A673 (cell line): ENCODE measurements around the gene MAB21L4. TPM values are rescaled to one million over a fixed set of nuclear protein-coding genes. Genes with fewer than 3 reads are reported as not detected.

Experiments used
- BruUV-seq: library from RNA; stranded (reverse); fragments of 400-500 nt; replicated peaks from 2 replicates; lab custom pipeline; 2021; lab: Mats Ljungman, UMichigan
- CTCF ChIA-PET: fragments of 300-600 bp; sonication (Branson Sonifier 250); formaldehyde crosslinking; loops from one replicate; lab custom pipeline; 2022; ENCODE audit warnings: antibody characterized with exemption; lab: Charles Lee
- POLR2A ChIA-PET: fragments of 300-600 bp; sonication (Branson Sonifier 250); formaldehyde crosslinking; loops from one replicate; lab custom pipeline; 2022; ENCODE audit warnings: antibody characterized with exemption; ENCODE audit not compliant: low non-redundant PET; lab: Charles Lee
- DNase-seq: peaks from one replicate; pipeline ENCODE4 v3.0.0-alpha.2; 2015; ENCODE audit warnings: low spot score
- H3K27ac ChIP-seq: fragments of 200-600 bp; sonication (generic); 2 replicates; pipeline ENCODE4 v1.5.1; 2016; ENCODE audit warnings: mixed run types, low read depth, mild to moderate bottlenecking, mixed read lengths, antibody characterized with exemption, low read length; ENCODE audit not compliant: poor library complexity, severe bottlenecking
- H3K27me3 ChIP-seq: fragments of 200-600 bp; sonication (generic); replicated peaks from 2 replicates; pipeline ENCODE4 v1.6.1; 2017; ENCODE audit warnings: mixed run types, low read depth, mild to moderate bottlenecking, mixed read lengths, antibody characterized with exemption, low read length; ENCODE audit not compliant: insufficient read depth, poor library complexity
- H3K36me3 ChIP-seq: fragments of 200-600 bp; sonication (generic); 2 replicates; pipeline ENCODE4 v1.6.1; 2016; ENCODE audit warnings: mixed run types, mild to moderate bottlenecking, mixed read lengths, antibody characterized with exemption, low read length; ENCODE audit not compliant: insufficient read depth, poor library complexity, severe bottlenecking
- H3K4me1 ChIP-seq: fragments of 200-600 bp; sonication (generic); 2 replicates; pipeline ENCODE4 v1.6.1; 2017; ENCODE audit warnings: mixed run types, mild to moderate bottlenecking, mixed read lengths, antibody characterized with exemption, low read length; ENCODE audit not compliant: insufficient read depth, poor library complexity, severe bottlenecking
- H3K4me3 ChIP-seq: fragments of 200-600 bp; sonication (generic); 2 replicates; pipeline ENCODE4 v1.5.1; 2016; ENCODE audit warnings: low read depth, mixed run types, mild to moderate bottlenecking, mixed read lengths, low read length; ENCODE audit not compliant: poor library complexity, severe bottlenecking
- H3K9me3 ChIP-seq: fragments of 200-600 bp; sonication (generic); 2 replicates; pipeline ENCODE4 v1.6.1; 2016; ENCODE audit warnings: mixed run types, low read depth, mild to moderate bottlenecking, mixed read lengths, antibody characterized with exemption, low read length; ENCODE audit not compliant: poor library complexity, severe bottlenecking
- CTCF ChIP-seq: fragments of 300-800, 200-600 bp; sonication (generic); conservative IDR thresholded peaks from 2 replicates; pipeline ENCODE4 v1.5.1; 2017; ENCODE audit warnings: low read depth, mild to moderate bottlenecking, antibody characterized with exemption, low read length, moderate library complexity, mixed read lengths
- EZH2 ChIP-seq: fragments of 200-600 bp; sonication (generic); IDR thresholded peaks from 2 replicates; pipeline ENCODE4 v1.6.1; 2017; ENCODE audit warnings: borderline replicate concordance, low read depth, mild to moderate bottlenecking, mixed read lengths, antibody characterized with exemption, low read length; ENCODE audit not compliant: poor library complexity, severe bottlenecking
- intact Hi-C: fragments of 100-400 bp; cut with micrococcal nuclease; formaldehyde crosslinking; loops from one replicate; pipeline ENCODE4 v1.10.0; 2022; ENCODE audit not compliant: unreplicated experiment
- total RNA-seq: library from RNA; stranded (reverse); gene quantifications from 2 replicates; pipeline ENCODE4 v1.2.3, GENCODE V29; 2021

The MAB21L4 gene
- total RNA-seq, 1 experiment from 2014 or later = not detected

- BruUV-seq = no TSS peak
Measured at GRCh38 chr2:240873098-240873788, 22.7 kb downstream of the MAB21L4 start.

GRCh38 chr2:240872317-240873097 is 23.4 kb downstream of the MAB21L4 start:
- H3K27ac ChIP-seq = no peak overlapping the region
- H3K36me3 ChIP-seq = no peaks in the 10 kb centered on the region
- ChIA-PET CTCF (no interaction called here), POLR2A (no interaction called here)
- no peak for TF ChIP-seq EZH2
- no peak for TF ChIP-seq CTCF
- no peaks in the 10 kb centered on the region for H3K9me3 ChIP-seq
- no peaks in the 10 kb centered on the region for H3K27me3 ChIP-seq
- no peak for DNase-seq
- H3K4me3 ChIP-seq = no peak overlapping the region
- intact Hi-C loops = no loop called here
- BruUV-seq = no TSS peak
- H3K4me1 ChIP-seq = no peaks in the 10 kb centered on the region

More at GRCh38 chr2:240873098-240873788, 22.7 kb downstream of the MAB21L4 start:
- Histone ChIP-seq H3K36me3 (no peaks in the 10 kb centered on the region), H3K4me1 (no peaks in the 10 kb centered on the region), H3K27me3 (no peaks in the 10 kb centered on the region), H3K9me3 (no peaks in the 10 kb centered on the region), H3K4me3 (no peak overlapping the region), H3K27ac (no peak overlapping the region)
- no peak for DNase-seq
- intact Hi-C loops = no loop called here
- POLR2A ChIA-PET = no interaction called here
- TF ChIP-seq EZH2 (no peak), CTCF (no peak)
- CTCF ChIA-PET = no interaction called here

DNA sequence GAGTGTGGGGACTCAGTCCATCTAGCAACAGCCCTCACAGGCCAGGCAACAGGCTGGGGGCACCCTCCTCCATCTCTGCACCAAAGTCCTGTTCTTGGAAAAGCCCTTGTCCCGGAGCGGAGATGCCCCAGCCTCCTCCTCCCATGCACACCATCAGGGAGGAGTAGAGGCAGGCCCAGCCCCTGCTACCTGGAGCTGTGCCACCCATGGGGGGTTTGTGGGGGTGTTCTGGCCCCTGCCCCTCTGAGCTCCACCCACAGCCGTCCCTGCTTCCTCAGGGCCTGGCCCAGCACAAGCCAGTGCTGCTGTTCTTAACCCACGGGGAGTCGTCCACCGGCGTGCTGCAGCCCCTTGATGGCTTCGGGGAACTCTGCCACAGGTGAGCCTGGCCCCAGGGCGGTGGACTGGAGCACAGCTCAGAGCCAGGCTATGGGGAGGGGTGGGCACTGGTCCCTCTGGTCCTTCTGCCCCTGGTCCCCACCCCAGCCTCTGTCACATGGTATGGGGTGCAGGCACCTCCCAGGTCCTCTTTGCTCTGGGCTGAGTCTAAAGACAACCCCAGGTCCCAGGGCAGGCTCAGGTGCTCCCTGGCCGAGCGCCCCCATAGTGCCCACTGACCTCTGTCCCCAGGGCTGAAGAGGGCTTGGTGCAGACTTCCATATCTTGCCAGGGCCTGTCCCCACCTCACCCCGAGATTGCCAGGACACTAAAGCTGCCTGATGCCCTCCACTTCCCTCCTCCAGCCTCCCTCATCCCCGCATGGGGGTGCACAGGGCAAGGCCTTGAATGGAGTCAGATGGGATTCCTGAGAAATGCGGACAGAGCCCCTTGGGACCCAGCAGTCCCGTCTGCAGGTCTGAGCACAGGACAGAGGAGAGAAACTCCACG is 24.6 kb downstream of the MAB21L4 start:
- no peak for DNase-seq
- TF ChIP-seq CTCF (no peak), EZH2 (no peak)
- Histone ChIP-seq H3K4me1 (no peaks in the 10 kb centered on the region), H3K27ac (no peak overlapping the region), H3K27me3 (no peaks in the 10 kb centered on the region), H3K9me3 (no peaks in the 10 kb centered on the region), H3K4me3 (no peak overlapping the region), H3K36me3 (no peaks in the 10 kb centered on the region)
- intact Hi-C loops = no loop called here
- ChIA-PET CTCF (no interaction called here), POLR2A (no interaction called here)
- no TSS peak for BruUV-seq
